Mesenchymal stem cell (in vitro differentiated cells and primary cell): Measurements from ENCODE around the gene DCUN1D2.
A peak's percentile ranks its signal among the peaks of the same experiment; 100 is the strongest.

ENCODE experiments used
- DNase-seq: peaks from one replicate; pipeline ENCODE4 v3.0.0-alpha.2; 2013
- H2AFZ ChIP-seq: one replicate; pipeline ENCODE4 v1.6.1; 2013; ENCODE audit warnings: low read depth, mild to moderate bottlenecking, control low read depth, inconsistent platforms, low read length, moderate library complexity
- H2AK5ac ChIP-seq: 2 replicates; pipeline ENCODE4 v1.6.1; 2013; ENCODE audit warnings: low read length, moderate library complexity, mild to moderate bottlenecking, inconsistent platforms; ENCODE audit not compliant: severe bottlenecking
- H2BK120ac ChIP-seq: one replicate; pipeline ENCODE4 v1.6.1; 2013; ENCODE audit warnings: low read depth, mild to moderate bottlenecking, inconsistent platforms, low read length, moderate library complexity
- H2BK12ac ChIP-seq, 2 experiments: one replicate each; pipeline ENCODE4 v1.6.1; 2013; ENCODE audit warnings: inconsistent platforms in 2 of 2, low read length in 2 of 2, mild to moderate bottlenecking in 2 of 2, moderate library complexity in 2 of 2, control low read depth in 1 of 2
- H2BK15ac ChIP-seq: one replicate; pipeline ENCODE4 v1.6.1; 2013; ENCODE audit warnings: mild to moderate bottlenecking, low read depth, inconsistent platforms; ENCODE audit not compliant: poor library complexity, severe bottlenecking
- H2BK5ac ChIP-seq: 2 replicates; pipeline ENCODE4 v1.6.1; 2013; ENCODE audit warnings: low read depth, mild to moderate bottlenecking, low read length, control low read depth, inconsistent platforms; ENCODE audit not compliant: poor library complexity, severe bottlenecking
- H3K14ac ChIP-seq, 2 experiments: one replicate each; pipeline ENCODE4 v1.6.1; 2013; ENCODE audit warnings: inconsistent platforms in 2 of 2, low read length in 2 of 2, control low read depth in 1 of 2, mild to moderate bottlenecking in 1 of 2, moderate library complexity in 1 of 2
- H3K18ac ChIP-seq, 2 experiments: one replicate each; pipeline ENCODE4 v1.6.1; 2013; ENCODE audit warnings: inconsistent platforms in 2 of 2, low read length in 2 of 2, control low read depth in 1 of 2, low read depth in 1 of 2, mild to moderate bottlenecking in 1 of 2
- H3K23ac ChIP-seq, 2 experiments: one replicate each; pipeline ENCODE4 v1.6.1; 2013; ENCODE audit warnings: inconsistent platforms in 2 of 2, low read length in 2 of 2, mild to moderate bottlenecking in 2 of 2, moderate library complexity in 2 of 2, control low read depth in 1 of 2
- H3K27ac ChIP-seq: 2 replicates; pipeline ENCODE4 v1.5.1; 2013; ENCODE audit warnings: mild to moderate bottlenecking, moderate library complexity, low read length, control low read depth, inconsistent platforms; ENCODE audit not compliant: poor library complexity, severe bottlenecking
- H3K27me3 ChIP-seq, 2 experiments: 2 replicates each; pipeline versions ENCODE4 v1.6.1 to v1.7.0; 2013; ENCODE audit warnings: low read length in 2 of 2, mild to moderate bottlenecking in 2 of 2, moderate library complexity in 2 of 2, control low read depth in 1 of 2, inconsistent platforms in 1 of 2; ENCODE audit not compliant: control insufficient read depth in 1 of 2, insufficient read depth in 1 of 2
- H3K36me3 ChIP-seq, 2 experiments: 2 replicates each; pipeline versions ENCODE4 v1.6.1 to v1.7.0; 2013; ENCODE audit warnings: low read length in 2 of 2, control low read depth in 1 of 2, inconsistent platforms in 1 of 2, low read depth in 1 of 2, mild to moderate bottlenecking in 1 of 2; ENCODE audit not compliant: insufficient read depth in 2 of 2, control insufficient read depth in 1 of 2
- H3K4ac ChIP-seq, 2 experiments: one replicate each; pipeline ENCODE4 v1.6.1; 2013; ENCODE audit warnings: inconsistent platforms in 2 of 2, low read length in 2 of 2, mild to moderate bottlenecking in 2 of 2, moderate library complexity in 2 of 2, control low read depth in 1 of 2, low read depth in 1 of 2
- H3K4me1 ChIP-seq: 2 replicates; pipeline ENCODE4 v1.6.1; 2013; ENCODE audit warnings: low read depth, low read length, control low read depth; ENCODE audit not compliant: control insufficient read depth, insufficient read depth
- H3K4me2 ChIP-seq: 2 replicates; pipeline ENCODE4 v1.6.1; 2013; ENCODE audit warnings: low read length, mild to moderate bottlenecking, inconsistent platforms; ENCODE audit not compliant: poor library complexity, severe bottlenecking
- H3K4me3 ChIP-seq, 2 experiments: 2 replicates each; pipeline versions ENCODE4 v1.5.1 to v1.7.0; 2013; ENCODE audit warnings: low read length in 2 of 2, mild to moderate bottlenecking in 2 of 2, control low read depth in 1 of 2, low read depth in 1 of 2; ENCODE audit not compliant: insufficient read depth in 1 of 2
- H3K79me1 ChIP-seq: replicated peaks from 2 replicates; pipeline ENCODE4 v1.6.1; 2013; ENCODE audit warnings: mild to moderate bottlenecking, control low read depth, low read length, inconsistent platforms; ENCODE audit not compliant: poor library complexity, severe bottlenecking
- H3K9ac ChIP-seq: 2 replicates; pipeline ENCODE4 v1.7.0; 2013; ENCODE audit warnings: mild to moderate bottlenecking, low read length, moderate library complexity
- H3K9me3 ChIP-seq: 2 replicates; pipeline ENCODE4 v1.7.0; 2013; ENCODE audit warnings: mild to moderate bottlenecking, low read length; ENCODE audit not compliant: control insufficient read depth
- H4K8ac ChIP-seq: one replicate; pipeline ENCODE4 v1.6.1; 2013; ENCODE audit warnings: inconsistent platforms, mild to moderate bottlenecking, low read length, moderate library complexity
- H4K91ac ChIP-seq: one replicate; pipeline ENCODE4 v1.6.1; 2013; ENCODE audit warnings: mild to moderate bottlenecking, low read length, inconsistent platforms
- WGBS: methylation state at CpG from one replicate; pipeline ENCODE4 v1.1.7; 2013; ENCODE audit warnings: mixed read lengths; 5-methylcytosine and 5-hydroxymethylcytosine counted together

Gene DCUN1D2

GRCh38 chr13:113510871-113511270, 20.4 kb upstream of the DCUN1D2 start:
- peaks cover 20% of the 10 kb centered on the region for H3K4me1 ChIP-seq
- peaks cover 57% of the 10 kb centered on the region for H3K79me1 ChIP-seq
- H3K27ac ChIP-seq = no peak overlapping the region
- H2BK5ac ChIP-seq = no peak overlapping the region
- no peak overlapping the region for H3K4me3 ChIP-seq
- H3K18ac ChIP-seq = no peak overlapping the region
- 97% methylated on average over 21 of the region's 21 CpGs for WGBS
- no peak overlapping the region for H4K8ac ChIP-seq
- no peak for DNase-seq
- no peak overlapping the region for H2BK120ac ChIP-seq
- no peak overlapping the region for H2AK5ac ChIP-seq
- H3K4ac ChIP-seq = no peak overlapping the region
- H2BK12ac ChIP-seq = no peak overlapping the region
- no peaks in the 10 kb centered on the region for H3K9me3 ChIP-seq
- H3K36me3 ChIP-seq = peaks cover 73% of the 10 kb centered on the region in 2 experiments
- no peak overlapping the region for H4K91ac ChIP-seq
- no peak overlapping the region for H2AFZ ChIP-seq
- no peak overlapping the region for H3K14ac ChIP-seq
- no peak overlapping the region for H3K9ac ChIP-seq
- no peak overlapping the region for H3K4me2 ChIP-seq
- no peak overlapping the region for H3K23ac ChIP-seq
- no peaks in the 10 kb centered on the region for H3K27me3 ChIP-seq
- H2BK15ac ChIP-seq = no peak overlapping the region

DNA sequence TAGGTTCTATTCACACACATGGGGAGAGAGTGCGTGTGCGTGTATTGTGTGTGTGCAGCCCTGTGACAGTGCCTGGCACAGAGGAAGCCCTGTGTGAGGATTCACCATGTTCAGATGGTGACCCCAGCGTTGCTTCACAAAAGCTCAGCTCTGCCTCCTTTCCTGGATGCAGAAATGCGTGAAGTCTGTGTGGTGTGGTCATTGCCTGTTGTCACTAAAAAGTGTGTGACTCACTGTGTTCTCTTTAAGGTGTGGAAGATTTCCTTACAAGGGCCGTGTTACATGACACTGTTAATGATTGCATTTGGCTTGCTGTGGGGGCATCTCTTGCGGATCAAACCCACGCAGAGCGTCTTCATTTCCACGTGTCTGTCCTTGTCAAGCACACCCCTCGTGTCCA, 19.5 kb upstream of the DCUN1D2 start:
- no peak overlapping the region for H2BK5ac ChIP-seq
- no peak overlapping the region for H4K8ac ChIP-seq
- no peak overlapping the region for H3K4me3 ChIP-seq
- 97% methylated on average over 10 of the region's 10 CpGs for WGBS
- no peak overlapping the region for H3K23ac ChIP-seq
- H2AK5ac ChIP-seq = peak overlapping the region; percentile 9
- H3K14ac ChIP-seq = no peak overlapping the region
- H3K27me3 ChIP-seq = no peaks in the 10 kb centered on the region
- H2BK12ac ChIP-seq = no peak overlapping the region
- H3K79me1 ChIP-seq = peaks cover 58% of the 10 kb centered on the region
- H3K27ac ChIP-seq = no peak overlapping the region
- H3K36me3 ChIP-seq = peaks cover 72 to 77% of the 10 kb centered on the region in 2 experiments
- no peak overlapping the region for H3K18ac ChIP-seq
- H3K9ac ChIP-seq = no peak overlapping the region
- no peaks in the 10 kb centered on the region for H3K9me3 ChIP-seq
- H4K91ac ChIP-seq = no peak overlapping the region
- H3K4me1 ChIP-seq = peaks cover 20% of the 10 kb centered on the region
- H2BK120ac ChIP-seq = no peak overlapping the region
- H3K4ac ChIP-seq = no peak overlapping the region
- DNase-seq = no peak
- no peak overlapping the region for H2AFZ ChIP-seq
- H2BK15ac ChIP-seq = no peak overlapping the region
- no peak overlapping the region for H3K4me2 ChIP-seq

GRCh38 chr13:113508521-113509254, 18.2 kb upstream of the DCUN1D2 start:
- Histone ChIP-seq H2AFZ (no peak overlapping the region), H2BK120ac (no peak overlapping the region), H3K4me3 (no peak overlapping the region), H2BK15ac (no peak overlapping the region), H3K18ac (no peak overlapping the region), H3K23ac (peak overlapping the region in 1 of 2 experiments; percentile 86), H3K36me3 (peaks cover 71 to 77% of the 10 kb centered on the region in 2 experiments), H4K91ac (no peak overlapping the region), H3K27me3 (no peaks in the 10 kb centered on the region), H3K4ac (no peak overlapping the region), H3K9me3 (no peaks in the 10 kb centered on the region), H3K4me1 (peaks cover 20% of the 10 kb centered on the region), H2AK5ac (no peak overlapping the region), H3K27ac (no peak overlapping the region), H2BK12ac (no peak overlapping the region), H3K79me1 (peaks cover 59% of the 10 kb centered on the region), H2BK5ac (no peak overlapping the region), H4K8ac (no peak overlapping the region), H3K14ac (no peak overlapping the region), H3K4me2 (no peak overlapping the region), H3K9ac (no peak overlapping the region)
- no peak for DNase-seq
- WGBS = 94% methylated on average over 15 of the region's 17 CpGs

- no peak overlapping the region for H3K27ac ChIP-seq
- no peak overlapping the region for H3K14ac ChIP-seq
- H3K4ac ChIP-seq = no peak overlapping the region
- no peak overlapping the region for H3K4me2 ChIP-seq
- peaks cover 20% of the 10 kb centered on the region for H3K4me1 ChIP-seq
- WGBS = 97% methylated on average over 21 of the region's 21 CpGs
- no peak overlapping the region for H2BK15ac ChIP-seq
- H3K27me3 ChIP-seq = no peaks in the 10 kb centered on the region
- no peak overlapping the region for H3K4me3 ChIP-seq
- H3K9me3 ChIP-seq = no peaks in the 10 kb centered on the region
- no peak overlapping the region for H2BK5ac ChIP-seq
- no peak overlapping the region for H2AK5ac ChIP-seq
- H4K91ac ChIP-seq = no peak overlapping the region
- H2BK12ac ChIP-seq = no peak overlapping the region
- H4K8ac ChIP-seq = no peak overlapping the region
- peaks cover 55% of the 10 kb centered on the region for H3K79me1 ChIP-seq
- no peak overlapping the region for H3K23ac ChIP-seq
- H2BK120ac ChIP-seq = no peak overlapping the region
- DNase-seq = no peak
- no peak overlapping the region for H3K18ac ChIP-seq
- H3K9ac ChIP-seq = no peak overlapping the region
- no peak overlapping the region for H2AFZ ChIP-seq
- peaks cover 67 to 77% of the 10 kb centered on the region in 2 experiments for H3K36me3 ChIP-seq
Observed at GRCh38 chr13:113507505-113508345, 17.2 kb upstream of the DCUN1D2 start.
